GM23338 (cell line): ENCODE data around the gene FASN. TPM values are rescaled to one million over a fixed set of nuclear protein-coding genes. Genes with fewer than 3 reads are reported as not detected.

Experiments used
- ATAC-seq: fragments of 200-7000 bp; cut with Tn5 transposase; 3 replicates; pipeline ENCODE4 v1.9.1; 2020
- DNase-seq: peaks from one replicate; pipeline ENCODE4 v3.0.0-alpha.2; 2015; ENCODE audit warnings: low spot score
- H2AFZ ChIP-seq: fragments of 200-600 bp; sonication (generic); 2 replicates; pipeline ENCODE4 v1.8.0; 2016; ENCODE audit warnings: antibody characterized with exemption, mild to moderate bottlenecking, moderate library complexity
- H3F3A ChIP-seq: fragments of 200-600 bp; sonication (generic); replicated peaks from 2 replicates; pipeline ENCODE4 v1.8.0; 2017; ENCODE audit warnings: antibody characterized with exemption, mixed run types, low read depth
- H3K27ac ChIP-seq: fragments of 200-600 bp; sonication (generic); 2 replicates; pipeline ENCODE4 v1.6.1; 2016; ENCODE audit warnings: low read depth
- H3K27me3 ChIP-seq: fragments of 200-600 bp; sonication (generic); 2 replicates; pipeline ENCODE4 v1.8.0; 2016; ENCODE audit warnings: mild to moderate bottlenecking, mixed run types, moderate library complexity; ENCODE audit not compliant: insufficient read depth
- H3K36me3 ChIP-seq: fragments of 200-600 bp; sonication (generic); 2 replicates; pipeline ENCODE4 v1.8.0; 2016; ENCODE audit warnings: mild to moderate bottlenecking; ENCODE audit not compliant: insufficient read depth
- H3K4me1 ChIP-seq: fragments of 200-600 bp; sonication (generic); 2 replicates; pipeline ENCODE4 v1.8.0; 2016; ENCODE audit warnings: mild to moderate bottlenecking, moderate library complexity; ENCODE audit not compliant: insufficient read depth
- H3K4me2 ChIP-seq: fragments of 200-600 bp; sonication (generic); 2 replicates; pipeline ENCODE4 v1.7.1; 2017; ENCODE audit warnings: mixed run types
- H3K4me3 ChIP-seq: fragments of 200-600 bp; sonication (generic); 2 replicates; pipeline ENCODE4 v1.6.1; 2016; ENCODE audit warnings: mixed run types
- H3K79me2 ChIP-seq: fragments of 200-600 bp; sonication (generic); replicated peaks from 2 replicates; pipeline ENCODE4 v1.8.0; 2017; ENCODE audit warnings: mild to moderate bottlenecking; ENCODE audit not compliant: insufficient read depth
- H3K9me2 ChIP-seq: fragments of 200-600 bp; sonication (generic); 2 replicates; pipeline ENCODE4 v1.8.0; 2017; ENCODE audit not compliant: insufficient read depth
- H4K20me1 ChIP-seq: fragments of 200-600 bp; sonication (generic); replicated peaks from 2 replicates; pipeline ENCODE4 v1.8.0; 2017; ENCODE audit warnings: mild to moderate bottlenecking; ENCODE audit not compliant: insufficient read depth
- H3K27ac Mint-ChIP-seq: 2 replicates; pipeline ENCODE4 v1.8.0; 2020; ENCODE audit warnings: inconsistent platforms, mild to moderate bottlenecking, moderate library complexity, mixed read lengths
- H3K27me3 Mint-ChIP-seq: 3 replicates; pipeline ENCODE4 v1.8.0; 2022; ENCODE audit warnings: low read depth, mild to moderate bottlenecking, moderate library complexity, mixed read lengths, inconsistent platforms; ENCODE audit not compliant: insufficient read depth, poor library complexity
- H3K36me3 Mint-ChIP-seq: 3 replicates; pipeline ENCODE4 v1.8.0; 2021; ENCODE audit warnings: low read depth, mild to moderate bottlenecking, inconsistent platforms, moderate library complexity, mixed read lengths
- H3K4me1 Mint-ChIP-seq: 3 replicates; pipeline ENCODE4 v1.8.0; 2020; ENCODE audit warnings: mild to moderate bottlenecking, inconsistent platforms, mixed read lengths
- H3K4me3 Mint-ChIP-seq: 3 replicates; pipeline ENCODE4 v1.8.0; 2021; ENCODE audit warnings: moderate library complexity, mild to moderate bottlenecking, inconsistent platforms, mixed read lengths
- H3K9me3 Mint-ChIP-seq: 3 replicates; pipeline ENCODE4 v1.8.0; 2020; ENCODE audit warnings: moderate library complexity, mild to moderate bottlenecking, inconsistent platforms, mixed read lengths
- CREB1 ChIP-seq: fragments of 250-450 bp; sonication (Bioruptor Pico); IDR thresholded peaks from 2 replicates; pipeline ENCODE4 v1.5.0; 2020; ENCODE audit warnings: low read depth, mild to moderate bottlenecking, moderate library complexity
- EZH2phosphoT487 ChIP-seq: fragments of 200-600 bp; sonication (generic); IDR thresholded peaks from one replicate; pipeline ENCODE4 v1.8.1; 2018; ENCODE audit warnings: antibody characterized with exemption; ENCODE audit not compliant: unreplicated experiment
- NANOG ChIP-seq: IDR thresholded peaks from 2 replicates; pipeline ENCODE4 v1.6.1; 2016; ENCODE audit warnings: antibody characterized with exemption, borderline replicate concordance
- POLR2AphosphoS5 ChIP-seq: IDR thresholded peaks from 2 replicates; pipeline ENCODE4 v1.6.1; 2016; ENCODE audit warnings: antibody characterized with exemption, low read depth
- STAT1 ChIP-seq: IDR thresholded peaks from one replicate; pipeline ENCODE4 v1.6.1; 2016; ENCODE audit warnings: antibody characterized with exemption; ENCODE audit not compliant: unreplicated experiment
- polyA plus RNA-seq: library from polyadenylated mRNA; unstranded; fragments of >200 nt; fragmentation: Nextera tagmentation; extraction: Ambion mirVana; gene quantifications from 2 replicates; pipeline ENCODE4 v1.2.1, GENCODE V29; 2016
- total RNA-seq: library from RNA; depleted of rRNA; stranded (reverse); fragments of >200 nt; shearing (Covaris generic); gene quantifications from 2 replicates; pipeline ENCODE4 v1.2.3, GENCODE V29; 2014
- TF ChIP-seq, protein P1 (sequence below): IDR thresholded peaks from 2 replicates; pipeline ENCODE4 v1.6.1; 2016; ENCODE audit warnings: antibody characterized with exemption
- TF ChIP-seq, protein P2 (sequence below), 2 experiments: fragments of 200-600 bp in 1 of 2; sonication (generic) in 1 of 2; conservative IDR thresholded peaks; 2 replicates each; pipeline versions ENCODE4 v1.5.1 to v1.6.1; 2016 to 2017; ENCODE audit warnings: antibody characterized with exemption in 2 of 2, low read depth in 2 of 2, mild to moderate bottlenecking in 2 of 2, moderate library complexity in 1 of 2

The FASN gene
- total and polyA plus RNA-seq, 2 experiments from 2014 or later: 120 to 849 TPM

DNA sequence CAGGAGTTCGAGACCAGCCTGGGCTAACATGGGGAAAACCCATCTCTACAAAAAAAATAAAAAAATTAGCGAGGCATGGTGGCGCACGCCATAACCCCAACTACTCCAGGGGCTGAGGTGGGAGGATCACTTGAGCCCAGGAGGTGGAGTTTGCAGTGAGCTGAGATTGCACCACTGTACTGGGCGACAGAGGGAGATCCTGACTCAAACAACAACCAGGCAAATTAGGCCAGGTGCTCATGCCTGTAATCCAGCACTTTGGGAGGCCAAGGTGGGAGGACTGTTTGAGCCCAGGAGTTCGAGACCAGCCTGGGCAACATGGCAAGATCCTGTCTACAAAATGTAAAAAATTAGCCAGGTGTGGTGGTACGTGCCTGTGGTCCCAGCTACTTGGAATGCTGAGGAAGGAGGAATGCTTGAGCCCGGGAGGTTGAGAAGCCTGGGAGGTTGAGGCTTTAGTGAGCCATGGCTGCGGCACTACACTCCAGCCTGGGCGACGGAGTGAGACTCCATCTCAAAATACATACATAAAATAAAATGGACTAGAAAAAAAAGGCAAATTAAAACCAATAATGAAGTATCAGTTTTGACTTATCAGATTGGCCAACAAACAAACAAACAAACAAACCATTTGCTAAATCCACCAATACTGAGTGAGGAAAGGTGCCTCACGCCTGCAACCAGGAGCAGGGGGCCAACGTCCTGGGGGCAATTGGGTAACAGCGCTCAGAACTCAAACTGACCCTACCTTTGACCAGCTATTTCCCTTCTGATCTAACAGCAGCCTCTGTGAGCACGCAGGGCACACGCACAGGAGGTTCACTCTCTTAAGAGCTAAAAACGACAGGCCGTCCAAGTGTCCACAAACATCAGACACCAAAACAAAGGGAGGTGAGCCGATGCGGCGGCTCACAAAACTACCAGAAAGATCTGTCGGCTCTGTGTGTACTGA is 19.4 kb upstream of the FASN start:
- no peak for DNase-seq
- H3F3A ChIP-seq: no peaks in the 10 kb centered on the region
- H2AFZ ChIP-seq: no peak overlapping the region
- Mint-ChIP-seq H3K4me3 (no peak overlapping the region), H3K27ac (no peak overlapping the region), H3K36me3 (no peaks in the 10 kb centered on the region; the same call in 2 of the 3 replicates), H3K4me1 (peaks cover 21% of the 10 kb centered on the region), H3K9me3 (no peaks in the 10 kb centered on the region), H3K27me3 (peaks cover 9% of the 10 kb centered on the region)
- no peaks in the 10 kb centered on the region for H3K79me2 ChIP-seq
- no peak overlapping the region for H3K4me2 ChIP-seq
- H3K27ac ChIP-seq: no peak overlapping the region
- no peaks in the 10 kb centered on the region for H3K27me3 ChIP-seq
- TF ChIP-seq CREB1 (CRISPR knock-in tag) (no peak), POLR2AphosphoS5 (no peak), STAT1 (no peak)
- TF ChIP-seq, protein P1, sequence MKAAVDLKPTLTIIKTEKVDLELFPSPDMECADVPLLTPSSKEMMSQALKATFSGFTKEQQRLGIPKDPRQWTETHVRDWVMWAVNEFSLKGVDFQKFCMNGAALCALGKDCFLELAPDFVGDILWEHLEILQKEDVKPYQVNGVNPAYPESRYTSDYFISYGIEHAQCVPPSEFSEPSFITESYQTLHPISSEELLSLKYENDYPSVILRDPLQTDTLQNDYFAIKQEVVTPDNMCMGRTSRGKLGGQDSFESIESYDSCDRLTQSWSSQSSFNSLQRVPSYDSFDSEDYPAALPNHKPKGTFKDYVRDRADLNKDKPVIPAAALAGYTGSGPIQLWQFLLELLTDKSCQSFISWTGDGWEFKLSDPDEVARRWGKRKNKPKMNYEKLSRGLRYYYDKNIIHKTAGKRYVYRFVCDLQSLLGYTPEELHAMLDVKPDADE: no peak
- ATAC-seq: peak; percentile 11; the same call in 1 of the 3 replicates
- H3K4me1 ChIP-seq: no peaks in the 10 kb centered on the region
- no peak overlapping the region for H3K4me3 ChIP-seq
- no peaks in the 10 kb centered on the region for H3K9me2 ChIP-seq
- no peaks in the 10 kb centered on the region for H3K36me3 ChIP-seq
- H4K20me1 ChIP-seq: no peaks in the 10 kb centered on the region; the same call in 1 of the 2 replicates

DNA sequence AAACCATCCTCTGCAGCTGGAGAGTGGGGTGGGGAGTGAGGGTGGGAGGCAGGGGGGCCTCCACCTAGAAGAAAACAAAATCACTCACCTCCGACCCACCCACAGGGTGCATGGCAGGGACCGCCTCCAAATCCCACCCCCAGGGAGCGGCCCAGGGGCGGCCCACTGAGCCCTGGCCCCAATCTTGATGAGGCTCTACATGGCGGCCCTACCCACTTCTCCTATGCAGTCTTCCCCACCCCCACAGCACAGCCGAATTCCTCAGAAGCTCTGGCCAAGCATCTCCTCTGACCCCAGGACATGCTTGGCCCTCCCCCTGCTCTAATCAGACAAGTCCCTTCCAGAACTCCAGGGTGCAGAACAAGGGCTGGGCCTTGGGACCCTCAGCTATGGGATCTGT is 18.2 kb upstream of the FASN start:
- TF ChIP-seq NANOG (no peak), POLR2AphosphoS5 (no peak), EZH2phosphoT487 (no peak)
- TF ChIP-seq, protein P2, sequence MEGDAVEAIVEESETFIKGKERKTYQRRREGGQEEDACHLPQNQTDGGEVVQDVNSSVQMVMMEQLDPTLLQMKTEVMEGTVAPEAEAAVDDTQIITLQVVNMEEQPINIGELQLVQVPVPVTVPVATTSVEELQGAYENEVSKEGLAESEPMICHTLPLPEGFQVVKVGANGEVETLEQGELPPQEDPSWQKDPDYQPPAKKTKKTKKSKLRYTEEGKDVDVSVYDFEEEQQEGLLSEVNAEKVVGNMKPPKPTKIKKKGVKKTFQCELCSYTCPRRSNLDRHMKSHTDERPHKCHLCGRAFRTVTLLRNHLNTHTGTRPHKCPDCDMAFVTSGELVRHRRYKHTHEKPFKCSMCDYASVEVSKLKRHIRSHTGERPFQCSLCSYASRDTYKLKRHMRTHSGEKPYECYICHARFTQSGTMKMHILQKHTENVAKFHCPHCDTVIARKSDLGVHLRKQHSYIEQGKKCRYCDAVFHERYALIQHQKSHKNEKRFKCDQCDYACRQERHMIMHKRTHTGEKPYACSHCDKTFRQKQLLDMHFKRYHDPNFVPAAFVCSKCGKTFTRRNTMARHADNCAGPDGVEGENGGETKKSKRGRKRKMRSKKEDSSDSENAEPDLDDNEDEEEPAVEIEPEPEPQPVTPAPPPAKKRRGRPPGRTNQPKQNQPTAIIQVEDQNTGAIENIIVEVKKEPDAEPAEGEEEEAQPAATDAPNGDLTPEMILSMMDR (conservative IDR thresholded peaks at IDR 0.05; ENCODE audit: low read depth in 2 of 2): no peak
- H4K20me1 ChIP-seq: no peaks in the 10 kb centered on the region; the same call in 1 of the 2 replicates
- Mint-ChIP-seq H3K9me3 (no peaks in the 10 kb centered on the region), H3K36me3 (no peaks in the 10 kb centered on the region; the same call in 2 of the 3 replicates), H3K27me3 (peaks cover 15% of the 10 kb centered on the region), H3K27ac (no peak overlapping the region), H3K4me1 (peaks cover 21% of the 10 kb centered on the region), H3K4me3 (no peak overlapping the region)
- no peaks in the 10 kb centered on the region for H3K36me3 ChIP-seq
- H3F3A ChIP-seq: no peaks in the 10 kb centered on the region
- ATAC-seq (peak; percentile 60), DNase-seq (no peak)
- H3K4me1 ChIP-seq: no peaks in the 10 kb centered on the region
- no peaks in the 10 kb centered on the region for H3K27me3 ChIP-seq
- no peaks in the 10 kb centered on the region for H3K79me2 ChIP-seq
- H3K27ac ChIP-seq: no peak overlapping the region
- no peak overlapping the region for H3K4me3 ChIP-seq
- H3K9me2 ChIP-seq: no peaks in the 10 kb centered on the region
- no peak overlapping the region for H2AFZ ChIP-seq
- H3K4me2 ChIP-seq: no peak overlapping the region
